ENCODE results near the gene ARHGAP22. TPM values are rescaled to one million over a fixed set of nuclear protein-coding genes. Genes with fewer than 3 reads are reported as not detected.
A peak's percentile ranks its signal among the peaks of the same experiment; 100 is the strongest.

ARHGAP22 gene
- polyA plus RNA-seq, 3 donors = 1.5 to 7.8 (median 1.9) TPM

DNA sequence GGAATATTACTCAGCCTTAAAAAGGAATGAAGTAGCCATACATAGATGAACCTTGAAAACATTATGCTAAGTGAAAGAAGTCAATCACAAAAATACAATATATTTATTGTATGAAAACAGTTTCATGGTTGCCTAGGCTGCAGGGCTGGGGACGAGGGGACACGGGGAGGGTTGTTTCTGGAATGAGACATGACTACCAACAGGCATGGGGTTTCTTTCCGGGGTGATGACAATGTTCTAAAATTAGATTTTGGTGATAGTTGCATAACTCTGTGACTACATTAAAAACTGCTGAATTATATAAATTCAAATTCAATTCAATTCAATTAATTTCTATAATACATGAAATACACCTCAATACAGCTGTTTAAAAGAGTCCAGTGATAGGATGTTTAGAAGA lies 88.0 kb downstream of the ARHGAP22 start:
- Mint-ChIP-seq H3K4me1 (peaks cover 44% of the 10 kb centered on the region), H3K36me3 (peaks cover 4 to 9% of the 10 kb centered on the region in 2 donors), H3K27ac (peak overlapping the region; percentile 71 to 92 (median 86)), H3K4me3 (no peak overlapping the region), H3K9me3 (peaks cover 11 to 27% (median 19%) of the 10 kb centered on the region in 7 donors), H3K27me3 (ENCODE audit: low read depth in 3 of 3) (peaks cover 5 to 17% (median 9%) of the 10 kb centered on the region in 3 donors)
- no peak for TF ChIP-seq CTCF (IDR thresholded peaks at IDR 0.05)
- Histone ChIP-seq H3K36me3 (replicated peaks in 1 of 2; ENCODE audit: control insufficient read depth in 1 of 2, insufficient read depth in 2 of 2, low read length in 2 of 2) (no peaks in the 10 kb centered on the region), H3K4me2 (replicated peaks; ENCODE audit: extremely low read depth, low read length, poor library complexity, severe bottlenecking) (no peak overlapping the region), H3K9me3 (replicated peaks in 1 of 2; ENCODE audit: control insufficient read depth in 1 of 2, insufficient read depth in 1 of 2, low read length in 2 of 2) (peaks cover 7 to 13% of the 10 kb centered on the region in 2 donors), H3K4me1 (ENCODE audit: control insufficient read depth in 1 of 2, insufficient read depth in 2 of 2, low read length in 2 of 2) (peaks cover 35 to 42% of the 10 kb centered on the region in 2 donors), H3K9ac (ENCODE audit: insufficient read depth, low read length, poor library complexity, severe bottlenecking) (no peak overlapping the region), H3K27me3 (ENCODE audit: control insufficient read depth in 2 of 2, insufficient read depth in 2 of 2, low read length in 2 of 2) (peaks cover 0 to 3% of the 10 kb centered on the region in 2 donors), H3K27ac (ENCODE audit: low read depth in 1 of 2, low read length in 2 of 2) (peak overlapping the region in 1 of 2 donors; percentile 81), H4K20me1 (ENCODE audit: insufficient read depth, low read length) (no peaks in the 10 kb centered on the region), H3K79me2 (ENCODE audit: insufficient read depth, low read length) (no peaks in the 10 kb centered on the region), H3K4me3 (replicated peaks in 1 of 3; ENCODE audit: low read depth in 2 of 3, low read length in 3 of 3) (no peak overlapping the region), H2AFZ (ENCODE audit: insufficient read depth, low read depth, low read length, poor library complexity, severe bottlenecking) (no peak overlapping the region)
- peak; percentile 30 to 57 (median 55) for DNase-seq
- intact Hi-C loops (cut with micrococcal nuclease) = loop anchor here in 1 of 2 donors (10.0 kb wide), 1 partner anchor 152 kb away; no protein-coding TSS in a partner anchor
- 60% methylated on average over 2 of the region's 3 CpGs for WGBS (ENCODE audit: insufficient coverage)

DNA sequence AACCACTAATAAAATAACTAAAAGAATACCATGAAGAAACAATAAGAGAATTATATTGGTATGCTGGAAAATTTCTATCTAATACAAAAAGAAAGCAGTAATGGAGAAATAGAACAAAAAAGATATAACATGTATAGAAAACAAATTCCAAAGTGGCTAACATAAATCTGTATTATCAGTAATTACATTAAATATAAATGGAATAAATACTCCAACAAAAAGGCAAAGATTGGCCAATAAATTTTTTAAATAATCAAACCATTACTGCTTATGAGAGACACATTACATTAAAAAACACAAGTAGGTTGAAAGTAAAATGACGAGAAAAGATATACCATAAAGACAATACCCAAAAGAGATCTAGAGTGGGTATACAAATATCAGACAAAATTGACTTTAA lies 90.0 kb downstream of the ARHGAP22 start:
- TF ChIP-seq CTCF (IDR thresholded peaks at IDR 0.05) = no peak
- H4K20me1 ChIP-seq (ENCODE audit: insufficient read depth, low read length) = no peaks in the 10 kb centered on the region
- no peak for DNase-seq
- no CpG with 5 or more reads among the region's 1 CpG for WGBS (ENCODE audit: insufficient coverage)
- H3K9ac ChIP-seq (ENCODE audit: insufficient read depth, low read length, poor library complexity, severe bottlenecking) = no peak overlapping the region
- H3K4me1 Mint-ChIP-seq = peaks cover 49% of the 10 kb centered on the region
- H3K9me3 ChIP-seq (replicated peaks in 1 of 2; ENCODE audit: control insufficient read depth in 1 of 2, insufficient read depth in 1 of 2, low read length in 2 of 2) = peaks cover 7 to 13% of the 10 kb centered on the region in 2 donors
- H3K4me2 ChIP-seq (replicated peaks; ENCODE audit: extremely low read depth, low read length, poor library complexity, severe bottlenecking) = no peak overlapping the region
- H3K9me3 Mint-ChIP-seq = peaks cover 11 to 27% (median 19%) of the 10 kb centered on the region in 7 donors
- H3K36me3 ChIP-seq (replicated peaks in 1 of 2; ENCODE audit: control insufficient read depth in 1 of 2, insufficient read depth in 2 of 2, low read length in 2 of 2) = no peaks in the 10 kb centered on the region
- peaks cover 8 to 9% of the 10 kb centered on the region in 2 donors for H3K36me3 Mint-ChIP-seq
- no peak overlapping the region for H3K27ac Mint-ChIP-seq
- no peak overlapping the region for H2AFZ ChIP-seq (ENCODE audit: insufficient read depth, low read depth, low read length, poor library complexity, severe bottlenecking)
- intact Hi-C loops (cut with micrococcal nuclease) = loop anchor here in 1 of 2 donors (10.0 kb wide), 1 partner anchor 150 kb away; no protein-coding TSS in a partner anchor
- H3K4me3 ChIP-seq (replicated peaks in 1 of 3; ENCODE audit: low read depth in 2 of 3, low read length in 3 of 3) = no peak overlapping the region
- no peak overlapping the region for H3K27ac ChIP-seq (ENCODE audit: low read depth in 1 of 2, low read length in 2 of 2)
- peaks cover 4 to 9% (median 6%) of the 10 kb centered on the region in 3 donors for H3K27me3 Mint-ChIP-seq (ENCODE audit: low read depth in 3 of 3)
- H3K4me3 Mint-ChIP-seq = no peak overlapping the region
- no peaks in the 10 kb centered on the region for H3K79me2 ChIP-seq (ENCODE audit: insufficient read depth, low read length)
- H3K4me1 ChIP-seq (ENCODE audit: control insufficient read depth in 1 of 2, insufficient read depth in 2 of 2, low read length in 2 of 2) = peaks cover 43 to 51% of the 10 kb centered on the region in 2 donors
- H3K27me3 ChIP-seq (ENCODE audit: control insufficient read depth in 2 of 2, insufficient read depth in 2 of 2, low read length in 2 of 2) = no peaks in the 10 kb centered on the region

Data from CD14-positive monocyte (primary cell).